HG03095 (cell line): Measurements from ENCODE around the gene PSPC1.
"Not testable (repeated sequence)": the region's sequence is repeated elsewhere in the genome, so short reads cannot be mapped to it uniquely, and the experiment has no call there.

ENCODE experiments used
- ATAC-seq: cut with Tn5 transposase; IDR thresholded peaks from one replicate; pipeline ENCODE4 v1.9.1; 2021; ENCODE audit warnings: moderate library complexity; ENCODE audit not compliant: unreplicated experiment

Gene PSPC1

DNA sequence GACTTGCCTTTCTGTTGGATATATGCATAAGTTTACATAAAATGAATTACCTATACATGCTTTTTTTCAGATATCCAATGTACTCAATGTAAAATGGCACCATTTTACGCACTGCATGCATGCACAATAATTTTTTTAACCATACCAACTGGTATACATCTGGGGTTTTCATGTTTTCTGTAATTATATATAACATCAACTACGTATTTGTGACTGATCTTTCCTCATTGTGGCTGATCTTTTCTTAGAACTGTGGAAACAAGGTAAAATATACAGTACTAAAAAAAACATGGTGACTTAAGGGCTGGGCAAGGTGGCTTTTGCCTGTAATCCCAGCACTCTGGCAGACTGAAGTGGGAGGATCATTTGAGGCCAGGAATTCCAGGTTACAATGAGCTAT is 18.5 kb downstream of the PSPC1 start:
- ATAC-seq = no peak

DNA sequence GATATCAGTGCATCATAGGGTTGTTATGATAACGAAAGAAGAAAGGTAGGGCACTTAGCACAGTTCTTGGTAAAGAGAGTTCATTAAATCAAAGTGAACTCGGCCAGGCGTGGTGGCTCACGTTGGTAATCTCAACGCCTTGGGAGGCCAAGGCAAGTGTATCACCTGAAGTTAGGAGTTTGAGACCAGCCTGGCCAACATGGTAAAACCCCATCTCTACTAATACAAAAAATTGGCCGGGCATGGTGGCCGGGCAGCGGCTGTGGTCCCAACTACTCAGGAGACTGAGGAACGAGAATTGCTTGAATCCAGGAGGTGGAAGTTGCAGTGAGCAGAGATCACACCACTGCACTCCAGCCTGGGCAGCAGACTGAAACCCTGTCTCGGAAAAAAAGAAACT is 19.1 kb downstream of the PSPC1 start:
- ATAC-seq = no peak

DNA sequence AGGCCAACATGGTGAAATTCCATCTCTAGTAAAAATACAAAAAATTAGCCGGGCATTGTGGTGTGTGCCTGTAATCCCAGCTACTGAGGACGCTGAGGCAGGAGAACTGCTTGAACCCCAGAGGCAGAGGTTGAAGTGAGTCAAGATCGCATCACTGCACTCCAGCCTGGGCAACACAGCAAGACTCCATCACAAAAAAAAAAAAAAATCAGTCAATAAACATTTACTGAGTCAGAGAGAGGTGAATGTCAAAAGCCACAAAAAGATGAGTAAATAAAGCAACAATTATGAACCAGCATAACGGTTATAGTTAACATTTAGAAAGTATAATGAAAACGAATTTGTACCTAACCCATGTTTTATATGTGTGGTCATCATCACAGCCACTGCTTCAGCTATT is 23.1 kb downstream of the PSPC1 start:
- ATAC-seq = no peak

DNA sequence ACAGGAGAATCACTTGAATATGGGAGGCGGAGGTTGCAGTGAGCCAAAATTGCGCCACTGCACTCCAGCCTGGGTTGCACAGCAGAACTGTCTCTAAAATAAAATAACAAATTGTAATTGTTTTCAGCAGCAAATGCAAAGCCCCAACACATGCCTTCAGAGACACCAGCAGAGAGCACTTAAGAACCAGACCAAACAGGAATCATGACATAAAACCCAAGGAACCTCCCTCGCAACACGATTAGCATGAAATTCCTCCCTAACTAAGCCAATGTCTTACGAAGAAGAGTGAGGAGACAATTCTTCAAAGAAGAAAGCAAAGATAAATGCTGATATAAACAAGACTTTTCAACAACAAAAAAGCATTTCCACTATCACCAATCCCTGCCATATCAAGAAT is 40.1 kb downstream of the PSPC1 start:
- no peak for ATAC-seq

DNA sequence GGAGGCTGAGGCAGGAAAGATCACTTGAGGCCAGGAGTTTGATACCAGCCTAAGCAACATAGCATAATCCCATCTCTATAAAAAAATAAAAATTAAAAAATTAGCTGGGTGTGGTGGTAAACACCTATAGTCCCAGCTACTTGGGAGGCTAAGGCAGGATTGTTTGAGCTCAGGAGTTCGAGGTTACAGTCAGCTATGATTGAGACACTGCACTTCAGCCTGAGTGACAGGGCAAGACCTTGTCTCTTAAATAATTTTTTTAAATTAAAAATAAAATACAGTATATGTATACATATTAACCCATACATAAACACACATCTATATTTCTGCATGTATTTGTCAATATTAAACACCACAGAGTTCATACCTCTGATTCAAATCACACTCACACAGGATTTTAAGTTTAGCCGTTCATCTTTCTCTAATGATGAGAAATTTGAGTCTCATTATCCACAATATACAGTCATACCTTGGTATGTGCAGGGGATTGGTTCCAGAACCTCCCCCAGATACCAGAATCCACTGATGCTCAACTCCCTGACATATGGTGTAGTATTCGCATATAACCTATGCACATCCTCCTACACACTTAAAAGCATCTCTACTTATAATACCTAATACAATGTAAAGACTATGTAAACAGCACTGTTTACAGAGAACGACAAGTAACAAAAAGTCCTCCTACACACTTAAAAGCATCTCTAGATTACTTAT is 44.7 kb downstream of the PSPC1 start:
- ATAC-seq = no peak

DNA sequence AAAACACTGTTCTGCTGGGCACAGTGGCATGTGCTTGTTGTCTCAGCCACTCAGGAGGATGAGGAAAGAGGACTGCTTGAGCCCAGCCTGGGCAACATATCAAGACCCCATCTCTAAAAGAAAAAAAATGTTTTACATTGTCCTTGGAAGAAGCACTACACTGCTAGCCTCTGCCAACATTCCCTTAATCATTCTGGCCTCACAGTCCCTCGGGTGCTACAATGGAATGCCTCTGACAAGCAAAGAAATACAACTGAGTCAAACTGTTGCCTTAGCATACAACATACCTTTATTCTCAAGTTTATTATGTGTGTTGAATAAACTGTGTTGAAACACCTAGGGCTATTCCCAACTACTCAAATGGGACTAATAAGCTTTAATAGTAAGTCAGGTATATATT is 56.1 kb downstream of the PSPC1 start:
- ATAC-seq = no peak

DNA sequence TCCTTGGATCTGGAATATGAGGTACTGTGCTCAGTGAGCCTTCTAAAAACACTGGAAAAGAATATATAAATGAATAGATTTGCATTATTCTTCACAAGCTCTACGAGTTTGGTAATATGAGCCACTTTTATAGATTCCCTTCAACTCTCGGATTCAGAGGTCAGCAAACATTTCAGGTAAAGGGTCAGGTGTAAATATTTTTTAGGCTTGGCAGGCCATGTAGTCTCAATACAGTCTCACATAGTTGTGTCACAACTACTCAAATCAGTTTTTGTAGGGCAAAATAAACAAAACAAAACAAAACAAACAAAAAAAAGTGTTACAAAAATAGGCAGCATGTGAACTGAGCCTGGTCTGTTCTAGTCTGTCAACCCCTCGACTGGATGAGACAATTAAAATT is 57.4 kb downstream of the PSPC1 start:
- no peak for ATAC-seq

DNA sequence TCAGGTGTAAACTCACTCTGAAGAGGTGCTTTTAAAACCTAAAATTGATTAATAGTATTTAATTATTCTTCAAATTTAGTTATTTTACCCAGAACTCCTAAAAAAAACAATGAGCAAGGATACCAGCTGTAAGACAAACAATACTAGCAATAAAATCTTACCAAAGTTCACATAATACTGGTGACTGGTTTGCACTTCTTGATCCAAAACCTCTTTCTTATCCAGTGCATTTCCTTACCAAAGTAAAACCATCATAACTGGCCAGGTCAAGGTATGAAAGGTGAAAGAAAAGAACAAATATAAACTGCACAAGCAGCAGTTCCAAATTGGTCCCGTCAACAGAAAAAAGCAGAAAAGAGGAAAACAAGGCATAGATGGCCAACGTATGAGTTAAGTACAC is 62.7 kb downstream of the PSPC1 start:
- no peak for ATAC-seq

DNA sequence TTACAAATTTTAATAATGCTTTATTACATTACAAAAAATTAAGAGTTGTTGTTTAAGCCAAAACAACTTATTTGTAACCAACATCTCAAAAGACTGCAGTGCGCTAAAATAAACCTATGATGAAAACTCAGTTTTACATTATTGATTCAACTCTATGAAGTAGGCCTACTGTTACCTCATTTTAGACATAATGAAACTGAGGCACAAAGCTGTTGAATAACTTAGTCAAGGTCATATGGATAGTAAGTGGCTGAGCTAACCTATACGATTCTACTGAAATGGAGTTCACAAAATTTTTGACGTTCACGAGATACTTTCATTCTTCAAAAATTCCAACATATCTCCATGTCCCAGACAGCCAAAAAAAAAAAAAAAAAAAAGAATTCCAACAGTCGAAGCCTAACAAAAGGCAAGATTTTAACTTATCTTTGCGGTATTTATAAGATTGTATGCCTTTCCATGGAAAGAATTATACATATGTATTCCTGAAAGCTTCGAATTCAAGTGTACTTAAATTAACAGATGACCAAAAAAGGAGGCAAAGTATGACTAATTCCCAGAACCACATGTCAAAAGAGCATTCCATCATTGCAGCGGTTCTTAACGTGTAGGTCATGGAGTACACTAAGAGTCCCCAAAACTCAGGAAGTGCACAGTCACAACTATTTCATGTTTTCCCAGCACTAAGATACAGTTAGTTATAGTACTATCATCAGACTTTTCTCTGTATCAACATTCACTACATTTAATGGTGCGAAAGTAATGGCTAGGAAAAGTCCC is 69.4 kb downstream of the PSPC1 start:
- ATAC-seq = no peak

DNA sequence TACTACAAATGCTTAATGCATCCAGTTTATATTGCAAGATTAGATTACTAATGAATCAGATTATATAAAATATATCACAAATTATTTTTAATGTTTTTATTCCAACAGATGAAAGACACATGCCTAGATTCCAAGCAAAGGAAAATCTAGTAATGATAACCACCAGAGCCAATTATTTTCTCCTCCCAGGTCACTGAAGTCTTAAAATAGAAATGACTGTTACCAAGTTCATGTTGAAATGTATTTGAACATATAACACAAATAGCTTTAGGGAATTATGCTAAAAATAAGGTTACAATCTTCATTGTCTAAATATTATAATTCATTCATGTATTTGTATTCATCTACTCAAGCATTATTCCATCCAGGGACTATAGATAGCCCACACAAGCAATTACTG is 73.0 kb downstream of the PSPC1 start:
- ATAC-seq = not testable (repeated sequence)

DNA sequence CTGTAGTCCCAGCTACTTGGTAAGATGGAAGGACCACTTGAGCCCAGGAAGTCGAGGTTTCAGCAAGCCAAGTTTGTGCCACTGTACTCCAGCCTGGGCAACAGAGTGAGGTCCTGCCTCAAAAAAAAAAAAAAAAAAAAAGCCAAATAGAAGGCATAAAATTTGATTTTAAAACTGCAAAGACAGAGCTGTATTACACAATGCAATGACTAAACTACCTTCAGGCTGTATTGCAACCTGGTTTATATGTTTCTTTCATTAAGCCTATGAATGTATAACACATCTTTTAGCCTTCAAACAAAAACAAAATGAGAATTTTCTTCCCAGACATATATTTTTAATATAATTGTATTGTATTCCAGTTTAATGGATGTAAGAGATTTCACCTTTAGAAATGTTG is 73.7 kb downstream of the PSPC1 start:
- not testable (repeated sequence) for ATAC-seq

DNA sequence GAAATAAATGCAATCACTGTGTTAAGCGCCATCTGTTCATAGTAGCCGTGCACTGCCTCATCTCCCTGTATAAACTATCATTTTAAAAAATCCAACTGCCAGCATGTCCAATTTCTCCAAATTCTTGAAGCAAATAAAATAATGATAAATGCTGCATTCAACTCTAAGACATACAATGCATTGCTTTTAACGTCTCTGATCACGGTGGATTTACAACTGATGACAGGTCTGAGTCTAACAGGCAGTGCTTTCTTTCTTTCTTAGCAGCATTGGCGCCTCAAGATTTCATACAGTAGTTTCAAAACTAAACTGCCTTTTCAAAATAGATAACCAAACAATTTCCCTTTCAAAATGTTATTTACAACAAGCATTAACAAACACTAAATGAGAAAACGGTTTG is 78.5 kb downstream of the PSPC1 start:
- not testable (repeated sequence) for ATAC-seq

DNA sequence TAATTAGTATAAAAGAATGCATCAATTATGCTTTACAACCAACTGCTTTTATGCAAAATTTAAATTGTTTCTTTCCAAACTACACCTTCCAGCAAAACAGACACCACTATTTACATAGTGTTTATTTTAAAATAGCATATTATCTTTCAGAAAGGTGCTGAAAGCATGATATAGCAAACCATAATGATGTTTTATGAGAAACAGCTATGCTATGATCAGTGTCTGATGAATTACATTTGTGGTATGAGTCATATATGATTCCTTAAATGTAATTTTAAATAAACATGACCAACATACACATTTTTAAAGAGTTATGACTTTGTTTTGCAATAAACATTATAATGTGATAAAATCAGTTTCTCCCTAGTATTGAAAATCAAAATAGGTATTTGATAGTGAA is 81.1 kb downstream of the PSPC1 start:
- ATAC-seq = not testable (repeated sequence)

DNA sequence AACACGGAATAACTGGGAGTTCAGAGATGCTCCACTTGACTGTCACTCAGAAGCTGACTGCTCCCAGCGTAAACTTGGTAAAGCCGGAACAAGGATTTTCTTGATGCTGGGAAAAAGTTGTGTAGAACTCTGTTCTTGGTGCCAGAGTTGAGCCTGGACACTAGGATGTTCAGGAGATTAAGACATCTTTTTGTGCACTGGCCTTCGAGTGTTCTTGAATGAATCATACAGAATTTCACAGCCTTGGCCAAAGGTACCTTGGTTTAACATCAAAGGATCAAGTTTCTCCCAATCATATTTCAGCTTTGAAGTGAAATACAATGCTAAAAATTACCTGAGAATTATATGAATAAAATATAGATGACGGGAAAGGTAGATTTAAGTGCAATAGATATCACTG is 81.8 kb downstream of the PSPC1 start:
- not testable (repeated sequence) for ATAC-seq

DNA sequence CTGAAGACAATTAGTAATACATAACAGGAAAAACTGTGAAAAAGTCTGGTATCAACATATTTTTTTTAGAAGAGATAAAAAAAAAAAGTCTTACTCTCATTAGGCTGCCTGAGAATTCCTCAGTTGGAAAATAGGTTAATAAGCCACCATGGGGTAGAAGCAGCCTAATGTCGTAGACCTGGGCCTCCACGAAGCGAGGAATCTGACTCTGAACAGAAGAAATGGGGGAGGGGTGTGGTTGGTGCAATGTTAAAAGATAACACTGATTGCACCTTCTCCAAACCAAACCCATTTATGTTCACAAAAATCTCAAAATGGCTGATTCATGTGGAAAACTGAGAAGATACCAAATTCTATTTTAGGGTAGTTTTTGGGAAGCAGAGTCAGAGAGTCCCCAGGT is 86.9 kb downstream of the PSPC1 start:
- ATAC-seq = no peak

DNA sequence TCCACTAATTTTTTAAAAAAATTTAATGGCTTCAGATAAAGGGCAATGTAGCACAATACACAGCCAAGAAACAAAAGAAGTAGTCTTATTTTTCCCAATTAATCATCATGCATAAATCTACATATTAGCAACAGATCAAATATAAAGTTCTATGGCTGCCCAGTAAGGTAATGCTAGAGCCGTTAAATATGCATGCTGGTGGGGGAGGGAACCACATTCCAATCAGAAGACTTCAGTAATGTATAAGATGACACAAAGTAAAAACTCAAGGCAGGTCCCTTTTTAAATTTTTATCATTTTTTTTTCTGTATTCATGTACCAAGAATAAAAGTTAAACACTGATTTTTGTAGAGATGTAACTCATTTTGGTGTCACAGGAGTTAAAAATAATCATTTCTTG is 87.3 kb downstream of the PSPC1 start:
- no peak for ATAC-seq

DNA sequence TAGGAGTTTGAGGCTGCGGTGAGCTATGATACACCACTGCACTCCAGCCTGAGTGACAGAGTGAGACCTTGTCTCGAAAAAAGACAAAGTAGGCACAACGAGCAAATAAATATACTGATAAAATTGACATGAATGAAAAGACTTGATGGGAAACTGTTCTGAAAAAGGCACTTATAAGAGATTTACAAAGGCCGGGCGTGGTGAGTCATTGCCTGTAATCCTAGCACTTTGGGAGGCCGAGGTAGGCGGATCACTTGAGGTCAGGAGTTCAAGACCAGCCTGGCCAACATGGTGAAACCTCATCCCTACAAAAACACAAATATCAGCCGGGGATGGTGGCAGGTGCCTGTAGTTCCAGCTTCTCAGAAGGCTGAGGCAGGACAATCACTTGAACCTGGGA is 91.3 kb downstream of the PSPC1 start:
- ATAC-seq = not testable (repeated sequence)

DNA sequence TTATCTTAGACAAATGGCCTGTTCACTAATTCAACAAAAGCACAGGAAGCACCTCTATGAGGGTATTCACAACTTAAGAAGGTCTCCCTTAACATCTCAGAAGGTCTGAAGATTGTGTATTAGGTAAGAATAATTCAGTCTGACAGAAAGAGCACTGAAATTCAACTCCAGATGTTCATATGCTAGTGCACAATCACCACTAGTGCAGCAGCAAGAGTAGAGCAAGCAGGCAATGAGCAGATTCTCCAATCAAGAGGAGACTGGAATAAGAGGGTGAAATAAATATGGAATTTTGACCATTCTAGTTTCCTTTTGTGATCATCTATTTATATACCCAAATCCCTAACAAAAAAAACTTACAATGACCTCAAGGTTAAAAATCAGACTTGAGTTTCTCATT is 97.3 kb downstream of the PSPC1 start:
- no peak for ATAC-seq

DNA sequence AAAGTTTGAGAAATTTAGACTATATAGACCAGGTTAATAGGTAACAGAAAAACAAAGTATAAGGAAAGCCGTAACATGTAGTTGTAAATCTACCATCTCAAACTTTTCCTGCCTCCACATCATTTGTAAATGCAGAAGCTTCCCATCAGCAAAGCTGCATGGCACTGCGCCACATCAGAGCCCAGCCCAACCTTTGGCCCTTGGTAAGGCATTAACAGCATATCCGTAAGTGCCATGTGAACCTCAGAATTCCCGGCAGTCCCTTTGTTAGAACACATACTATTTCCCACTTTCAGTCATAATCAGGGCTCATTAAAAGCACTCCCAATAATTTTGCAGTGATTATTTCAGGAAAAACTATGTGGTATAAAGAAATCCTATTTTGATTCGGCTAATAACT is 97.7 kb downstream of the PSPC1 start:
- ATAC-seq = no peak

DNA sequence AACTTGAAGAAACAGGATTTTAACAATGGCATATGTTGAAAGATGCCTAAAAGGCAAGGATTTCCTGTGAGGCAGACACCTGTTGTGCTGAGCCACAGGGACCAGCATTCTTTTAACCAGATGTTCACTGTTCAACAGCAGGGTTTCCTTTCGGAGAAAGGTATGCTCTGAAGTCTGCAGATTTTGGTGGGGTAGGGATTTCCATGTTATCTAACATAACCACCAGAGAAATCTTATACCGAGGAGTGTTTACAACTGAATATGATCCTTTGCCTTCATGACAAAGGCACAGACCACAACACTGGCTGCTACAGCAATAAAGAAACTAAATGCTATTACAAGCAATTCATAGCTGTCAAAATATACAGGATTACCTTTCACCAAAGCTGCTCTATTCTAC is 101.2 kb downstream of the PSPC1 start:
- ATAC-seq = no peak

DNA sequence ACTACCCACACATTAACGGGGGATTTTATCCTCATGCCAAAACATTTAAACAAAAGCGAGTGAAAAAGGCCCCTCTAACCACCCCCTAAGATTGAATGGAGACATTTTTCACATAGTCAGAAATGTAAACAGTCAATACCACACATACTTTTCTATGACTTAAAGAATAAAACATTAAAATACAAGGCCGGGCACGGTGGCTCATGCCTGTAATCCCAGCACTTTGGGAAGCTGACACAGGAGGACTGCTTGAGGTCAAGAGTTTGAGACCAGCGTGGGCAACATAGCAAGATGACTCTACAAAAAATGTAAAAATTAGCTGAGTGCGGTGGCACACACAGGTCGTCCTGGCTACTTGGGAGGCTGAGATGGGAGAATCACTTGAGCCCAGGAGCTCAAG is 102.0 kb downstream of the PSPC1 start:
- no peak for ATAC-seq

DNA sequence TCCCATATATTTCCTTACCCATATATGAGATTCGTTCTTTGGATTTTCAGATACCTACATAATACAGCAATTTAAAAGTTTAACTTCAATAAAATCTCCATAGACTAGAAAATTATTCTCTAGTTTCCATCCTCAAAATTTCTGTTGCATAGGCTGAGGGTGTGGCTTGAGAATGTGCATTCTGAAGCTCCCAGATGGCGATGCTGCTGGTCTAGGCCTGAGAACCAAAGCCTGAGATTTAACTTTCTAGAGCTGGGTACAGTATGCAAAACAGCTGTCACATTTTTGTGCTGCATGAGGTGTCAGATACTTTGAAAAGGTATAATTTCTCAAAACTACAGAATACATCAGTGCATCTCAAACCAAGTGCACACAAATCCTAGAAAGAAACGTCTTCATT is 106.6 kb downstream of the PSPC1 start:
- no peak for ATAC-seq

DNA sequence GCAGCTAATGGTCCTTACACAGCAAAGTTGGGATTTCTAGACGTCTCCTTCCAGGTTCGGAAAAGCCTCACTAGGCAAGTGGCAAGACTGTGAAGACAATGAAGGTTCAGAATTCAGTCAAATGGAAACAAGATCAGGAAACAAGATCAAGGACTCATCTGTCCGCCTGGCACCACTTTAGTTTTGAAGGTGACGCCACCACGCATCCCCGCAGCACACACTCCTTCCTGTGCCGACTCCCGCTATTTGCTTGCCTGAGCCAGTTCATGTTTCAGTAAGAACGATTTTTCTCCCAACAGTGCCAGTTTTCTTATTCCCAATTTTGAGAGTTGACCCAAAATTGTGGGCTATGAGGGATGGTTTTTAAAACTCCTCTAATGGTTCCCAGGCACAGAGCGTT is 107.8 kb downstream of the PSPC1 start:
- no peak for ATAC-seq
